H1 (cell line): Measurements from ENCODE around the gene CASD1. TPM values are rescaled to one million over a fixed set of nuclear protein-coding genes. Genes with fewer than 3 reads are reported as not detected.

Source experiments
- EP300 ChIP-seq, 2 experiments: IDR thresholded peaks; 1 replicate in 1 of 2; 2 replicates in 1 of 2; pipeline ENCODE4 v1.6.1; 2011 to 2012; ENCODE audit warnings: low read depth in 2 of 2, low read length in 2 of 2, mild to moderate bottlenecking in 2 of 2, borderline replicate concordance in 1 of 2, inconsistent platforms in 1 of 2, moderate library complexity in 1 of 2
- KDM5A ChIP-seq: fragments of 200-600 bp; IDR thresholded peaks from 2 replicates; pipeline ENCODE4 v1.7.1; 2012; ENCODE audit warnings: mild to moderate bottlenecking, low read length, inconsistent platforms, mixed read lengths
- polyA plus RNA-seq, 7 experiments: library from polyadenylated mRNA; depleted of rRNA in 3 of 7; stranded (reverse) in 5 of 7; unstranded in 2 of 7; fragments of >200 nt in 5 of 7; fragments of 200-250 nt in 2 of 7; gene quantifications; 1 replicate in 5 of 7; 2 replicates in 1 of 7; 4 replicates in 1 of 7; pipeline versions ENCODE4 v1.2.1 to v1.2.3, GENCODE V29; 2011 to 2013; ENCODE audit warnings: missing spikeins in 2 of 7, mixed read lengths in 2 of 7
- total RNA-seq: library from RNA; stranded (reverse); fragmentation: NEBNext Ultra II Directional; extraction: Animal tissue kit (Norgen Biotek cat#: 25700); gene quantifications from 2 replicates; pipeline ENCODE4 v1.2.1, GENCODE V29; 2021
- TF ChIP-seq, protein P1 (sequence below): IDR thresholded peaks from 2 replicates; pipeline ENCODE4 v1.6.1; 2011; ENCODE audit warnings: low read depth, mild to moderate bottlenecking, low read length; ENCODE audit not compliant: insufficient read depth

The CASD1 gene
- total and polyA plus RNA-seq, 2 of the 8 experiments (the other 6 are each of a cell fraction or from before 2014, with no cell fraction given), result 14.2 to 18.8 TPM

DNA sequence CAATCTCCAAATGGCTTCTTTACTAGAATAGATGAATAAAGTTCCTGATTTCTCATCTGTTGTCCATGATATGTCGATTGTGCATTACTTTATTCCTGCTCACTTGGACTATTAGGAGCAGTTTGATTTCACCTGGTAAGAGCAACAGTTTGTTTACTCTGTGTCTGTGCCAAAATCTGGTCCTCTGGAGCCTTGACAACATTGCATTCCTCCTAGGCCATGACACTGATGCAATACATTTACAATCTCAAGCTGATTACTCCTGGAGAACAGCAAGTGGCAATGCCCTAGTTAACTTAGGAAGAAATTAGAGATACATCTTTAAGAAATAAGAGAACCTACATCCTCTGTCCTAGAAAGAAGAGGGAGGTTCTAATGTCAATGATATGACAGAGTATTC lies 74.5 kb downstream of the CASD1 start (continued):
- no peak for TF ChIP-seq KDM5A
- no peak for TF ChIP-seq EP300 (IDR thresholded peaks at IDR 0.05; ENCODE audit: borderline replicate concordance in 1 of 2, low read depth in 2 of 2, low read length in 2 of 2)
- TF ChIP-seq, protein P1, sequence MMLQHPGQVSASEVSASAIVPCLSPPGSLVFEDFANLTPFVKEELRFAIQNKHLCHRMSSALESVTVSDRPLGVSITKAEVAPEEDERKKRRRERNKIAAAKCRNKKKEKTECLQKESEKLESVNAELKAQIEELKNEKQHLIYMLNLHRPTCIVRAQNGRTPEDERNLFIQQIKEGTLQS, result no peak
- TF ChIP-seq, all 59 proteins: peak for 0
